H1 (cell line): ENCODE measurements around the gene GRAMD4. TPM values are rescaled to one million over a fixed set of nuclear protein-coding genes. Genes with fewer than 3 reads are reported as not detected.

Experiments
- CTCF ChIA-PET: fragments of 300-600 bp; sonication (Branson Sonifier 250); formaldehyde crosslinking; loops from one replicate; lab custom pipeline; 2021; ENCODE audit not compliant: partially characterized antibody; lab: Charles Lee
- POLR2A ChIA-PET: fragments of 300-600 bp; sonication (Branson Sonifier 250); formaldehyde crosslinking; loops from one replicate; lab custom pipeline; 2021; ENCODE audit warnings: inconsistent platforms; ENCODE audit not compliant: partially characterized antibody; lab: Charles Lee
- DNase-seq, 2 experiments: peaks; one replicate each; pipeline versions ENCODE4 v3.0.0 to v3.0.0-alpha.2; 2010 to 2022; ENCODE audit warnings: low spot score in 2 of 2, low read depth in 1 of 2, mixed read lengths in 1 of 2
- FAIRE-seq: peaks from 2 replicates; lab custom pipeline; 2011; peaks lifted over from hg19 to GRCh38; lab: Jason Lieb, UNC
- H2AFZ ChIP-seq: 2 replicates; pipeline ENCODE4 v1.8.1; 2012; ENCODE audit warnings: low read length, inconsistent platforms
- H2AK5ac ChIP-seq: 2 replicates; pipeline ENCODE4 v1.6.1; 2013; ENCODE audit warnings: low read depth, low read length
- H2BK120ac ChIP-seq: replicated peaks from 2 replicates; pipeline ENCODE3; 2013; ENCODE audit warnings: low read depth, low read length, inconsistent platforms
- H2BK12ac ChIP-seq: 2 replicates; pipeline ENCODE4 v1.6.1; 2013; ENCODE audit warnings: low read depth, low read length
- H2BK15ac ChIP-seq: 2 replicates; pipeline ENCODE4 v1.6.1; 2013; ENCODE audit warnings: low read length
- H2BK20ac ChIP-seq: 2 replicates; pipeline ENCODE4 v1.6.1; 2013; ENCODE audit warnings: low read length
- H2BK5ac ChIP-seq: 2 replicates; pipeline ENCODE4 v1.6.1; 2013; ENCODE audit warnings: low read depth, low read length
- H3K14ac ChIP-seq: 2 replicates; pipeline ENCODE4 v1.6.1; 2013; ENCODE audit warnings: inconsistent platforms; ENCODE audit not compliant: insufficient read length
- H3K18ac ChIP-seq: 2 replicates; pipeline ENCODE4 v1.6.1; 2013; ENCODE audit warnings: low read length; ENCODE audit errors: extremely low read depth
- H3K23ac ChIP-seq: 2 replicates; pipeline ENCODE4 v1.6.1; 2013; ENCODE audit warnings: inconsistent platforms; ENCODE audit not compliant: insufficient read length
- H3K23me2 ChIP-seq: 2 replicates; pipeline ENCODE4 v1.6.1; 2013; ENCODE audit warnings: low read depth, low read length
- H3K27ac ChIP-seq: 2 replicates; pipeline ENCODE4 v1.6.1; 2011; ENCODE audit warnings: low read depth, low read length, inconsistent platforms
- H3K27me3 ChIP-seq, 4 experiments: replicated peaks in 1 of 4; 1 replicate in 1 of 4; 2 replicates in 3 of 4; pipeline versions ENCODE4 v1.6.1 to v1.8.1; 2011 to 2013; ENCODE audit warnings: low read length in 3 of 4, mild to moderate bottlenecking in 3 of 4, inconsistent platforms in 2 of 4, mixed read lengths in 2 of 4, moderate library complexity in 1 of 4; ENCODE audit not compliant: control insufficient read depth in 3 of 4, insufficient read depth in 3 of 4; ENCODE audit errors: extremely low read depth in 1 of 4
- H3K36me3 ChIP-seq, 4 experiments: 2 replicates each; pipeline versions ENCODE4 v1.6.1 to v1.8.1; 2011 to 2013; ENCODE audit warnings: mild to moderate bottlenecking in 4 of 4, low read length in 3 of 4, moderate library complexity in 2 of 4, control low read depth in 1 of 4, inconsistent platforms in 1 of 4; ENCODE audit not compliant: insufficient read depth in 4 of 4, control insufficient read depth in 2 of 4
- H3K4ac ChIP-seq: replicated peaks from 2 replicates; pipeline ENCODE3; 2013; ENCODE audit warnings: low read length, low read depth, mixed read lengths, inconsistent platforms; ENCODE audit not compliant: insufficient read length
- H3K4me1 ChIP-seq, 4 experiments: replicated peaks in 1 of 4; 1 replicate in 1 of 4; 2 replicates in 3 of 4; pipeline versions ENCODE4 v1.6.1 to v1.8.1; 2011 to 2013; ENCODE audit warnings: low read length in 3 of 4, inconsistent platforms in 2 of 4, mixed read lengths in 1 of 4; ENCODE audit not compliant: insufficient read depth in 4 of 4, control insufficient read depth in 3 of 4
- H3K4me2 ChIP-seq, 2 experiments: 2 replicates each; pipeline versions ENCODE4 v1.6.1 to v1.8.1; 2011 to 2013; ENCODE audit warnings: low read depth in 2 of 2, low read length in 2 of 2, control low read depth in 1 of 2, inconsistent platforms in 1 of 2, mild to moderate bottlenecking in 1 of 2; ENCODE audit not compliant: insufficient read depth in 1 of 2
- H3K4me3 ChIP-seq, 4 experiments: fragments of 200-600, 300-600 bp in 1 of 4; sonication (generic), shearing (Covaris generic), sonication (Bioruptor Twin) in 1 of 4; 2 replicates each; pipeline versions ENCODE4 v1.5.1 to v1.8.1; 2011 to 2016; ENCODE audit warnings: low read length in 4 of 4, low read depth in 3 of 4, control low read depth in 2 of 4, inconsistent platforms in 2 of 4, mild to moderate bottlenecking in 2 of 4, mixed read lengths in 1 of 4, moderate library complexity in 1 of 4; ENCODE audit not compliant: insufficient read depth in 2 of 4; ENCODE audit errors: extremely low read depth in 1 of 4
- H3K56ac ChIP-seq: replicated peaks from 2 replicates; pipeline ENCODE3; 2013; ENCODE audit warnings: low read depth, mild to moderate bottlenecking, mixed read lengths, low read length, inconsistent platforms; ENCODE audit not compliant: insufficient read length
- H3K79me1 ChIP-seq: 2 replicates; pipeline ENCODE4 v1.6.1; 2013; ENCODE audit warnings: low read depth, low read length, control low read depth
- H3K79me2 ChIP-seq, 2 experiments: 2 replicates each; pipeline versions ENCODE4 v1.6.1 to v1.8.1; 2012 to 2013; ENCODE audit warnings: low read length in 2 of 2, mild to moderate bottlenecking in 2 of 2, inconsistent platforms in 1 of 2; ENCODE audit not compliant: insufficient read depth in 2 of 2, control insufficient read depth in 1 of 2
- H3K9ac ChIP-seq, 4 experiments: replicated peaks in 1 of 4; 1 replicate in 1 of 4; 2 replicates in 3 of 4; pipeline versions ENCODE4 v1.6.1 to v1.8.1; 2011 to 2013; ENCODE audit warnings: low read depth in 3 of 4, low read length in 3 of 4, control low read depth in 2 of 4, mild to moderate bottlenecking in 2 of 4, moderate library complexity in 2 of 4, inconsistent platforms in 1 of 4; ENCODE audit errors: extremely low read depth in 1 of 4
- H3K9me3 ChIP-seq, 2 experiments: 2 replicates each; pipeline versions ENCODE4 v1.6.1 to v1.8.1; 2012 to 2013; ENCODE audit warnings: mild to moderate bottlenecking in 2 of 2, moderate library complexity in 2 of 2, control low read depth in 1 of 2, inconsistent platforms in 1 of 2, low read depth in 1 of 2, low read length in 1 of 2, mixed read lengths in 1 of 2; ENCODE audit not compliant: insufficient read depth in 2 of 2
- H4K20me1 ChIP-seq, 2 experiments: replicated peaks in 1 of 2; 2 replicates each; pipeline versions ENCODE3 to v1.8.1; 2011 to 2013; ENCODE audit warnings: inconsistent platforms in 2 of 2, low read length in 2 of 2, mild to moderate bottlenecking in 1 of 2; ENCODE audit not compliant: insufficient read depth in 2 of 2, control insufficient read depth in 1 of 2
- H4K5ac ChIP-seq: 2 replicates; pipeline ENCODE4 v1.6.1; 2013; ENCODE audit warnings: low read length, low read depth, mixed read lengths, inconsistent platforms; ENCODE audit not compliant: insufficient read length
- H4K8ac ChIP-seq: 2 replicates; pipeline ENCODE4 v1.8.0; 2013; ENCODE audit warnings: mild to moderate bottlenecking, moderate library complexity, low read length, inconsistent platforms; ENCODE audit not compliant: insufficient read depth; ENCODE audit errors: extremely low read depth
- H4K91ac ChIP-seq: replicated peaks from 2 replicates; pipeline ENCODE3; 2013; ENCODE audit warnings: low read length, mixed read lengths, inconsistent platforms; ENCODE audit not compliant: insufficient read length
- CHD1 ChIP-seq: IDR thresholded peaks from 2 replicates; pipeline ENCODE4 v1.6.1; 2012; ENCODE audit warnings: low read depth, low read length, improper control_type of control experiment
- CTCF ChIP-seq, 3 experiments: IDR thresholded peaks; 1 replicate in 2 of 3; 2 replicates in 1 of 3; pipeline versions ENCODE4 v1.5.1 to v1.6.1; 2011; ENCODE audit warnings: low read length in 3 of 3, mild to moderate bottlenecking in 3 of 3, inconsistent platforms in 2 of 3, low read depth in 1 of 3, moderate library complexity in 1 of 3; ENCODE audit not compliant: insufficient read depth in 1 of 3; ENCODE audit errors: control extremely low read depth in 1 of 3
- POU5F1 ChIP-seq: IDR thresholded peaks from 2 replicates; pipeline ENCODE4 v1.6.1; 2011; ENCODE audit warnings: low read depth, mild to moderate bottlenecking, low read length, moderate library complexity
- RFX5 ChIP-seq: IDR thresholded peaks from 2 replicates; pipeline ENCODE4 v1.6.1; 2011; ENCODE audit warnings: low read depth, low read length, improper control_type of control experiment, borderline replicate concordance
- RNF2 ChIP-seq: fragments of 200-900, 300-1000 bp; sonication (generic); IDR thresholded peaks from 2 replicates; pipeline ENCODE4 v1.7.1; 2016; ENCODE audit warnings: borderline replicate concordance, low read depth, mild to moderate bottlenecking, antibody characterized with exemption, low read length; ENCODE audit not compliant: poor library complexity, severe bottlenecking; ENCODE audit errors: missing control alignments
- RXRA ChIP-seq: IDR thresholded peaks from 2 replicates; pipeline ENCODE4 v1.6.1; 2011; ENCODE audit warnings: low read depth, mild to moderate bottlenecking, low read length, moderate library complexity; ENCODE audit not compliant: insufficient read depth
- SP1 ChIP-seq: IDR thresholded peaks from 2 replicates; pipeline ENCODE4 v1.6.1; 2011; ENCODE audit warnings: low read depth, low read length
- SRF ChIP-seq: IDR thresholded peaks from 2 replicates; pipeline ENCODE4 v1.6.1; 2011; ENCODE audit warnings: mild to moderate bottlenecking, low read depth, low read length, moderate library complexity
- ZNF274 ChIP-seq: IDR thresholded peaks from 2 replicates; pipeline ENCODE4 v1.7.0; 2012; ENCODE audit warnings: low read length, borderline replicate concordance; ENCODE audit errors: extremely low read depth
- WGBS, 2 experiments: shearing (Covaris generic) in 1 of 2; methylation state at CpG; one replicate each; pipeline versions ENCODE4 v1.1.6 to v1.1.7; 2013 to 2015; ENCODE audit warnings: low lambda C conversion rate in 2 of 2, mixed read lengths in 2 of 2, inconsistent platforms in 1 of 2, low coverage in 1 of 2, missing lambda C conversion rate in 1 of 2; ENCODE audit not compliant: insufficient replicate concordance in 2 of 2, insufficient coverage in 1 of 2, insufficient read length in 1 of 2; ENCODE audit errors: extremely low coverage in 1 of 2, missing lambda C conversion rate in 1 of 2; 5-methylcytosine and 5-hydroxymethylcytosine counted together
- polyA plus RNA-seq, 7 experiments: library from polyadenylated mRNA; depleted of rRNA in 3 of 7; stranded (reverse) in 5 of 7; unstranded in 2 of 7; fragments of >200 nt in 5 of 7; fragments of 200-250 nt in 2 of 7; gene quantifications; 1 replicate in 5 of 7; 2 replicates in 1 of 7; 4 replicates in 1 of 7; pipeline versions ENCODE4 v1.2.1 to v1.2.3, GENCODE V29; 2011 to 2013; ENCODE audit warnings: missing spikeins in 2 of 7, mixed read lengths in 2 of 7
- total RNA-seq: library from RNA; stranded (reverse); fragmentation: NEBNext Ultra II Directional; extraction: Animal tissue kit (Norgen Biotek cat#: 25700); gene quantifications from 2 replicates; pipeline ENCODE4 v1.2.1, GENCODE V29; 2021

GRAMD4 gene
- total and polyA plus RNA-seq, 2 of the 8 experiments (the other 6 are each of a cell fraction or from before 2014, with no cell fraction given) = 7.9 to 25.6 TPM

- H3K14ac ChIP-seq = no peak overlapping the region
- H4K20me1 ChIP-seq = peaks cover 0 to 2% of the 10 kb centered on the region in 2 experiments
- peaks cover 0 to 5% of the 10 kb centered on the region in 2 experiments; a peak in 1 of 4 replicates for H3K79me2 ChIP-seq
- TF ChIP-seq SRF (no peak), POU5F1 (no peak), CTCF (IDR thresholded peaks at IDR 0.05; ENCODE audit: control extremely low read depth in 1 of 3, insufficient read depth in 1 of 3, low read depth in 1 of 3, low read length in 3 of 3) (no peak), RXRA (no peak), CHD1 (no peak), RNF2 (no peak), SP1 (no peak), ZNF274 (no peak), RFX5 (no peak)
These were observed 7.1 kb upstream of the GRAMD4 start for GRCh38 chr22:46612904-46613605.

More at GRCh38 chr22:46612904-46613605, 7.1 kb upstream of the GRAMD4 start:
- Histone ChIP-seq H3K4ac (no peak overlapping the region), H3K79me1 (0 out of 2 replicates have a peak, but pooled peaks cover 2% of the 10 kb centered on the region), H3K36me3 (no peaks in the 10 kb centered on the region), H3K56ac (no peak overlapping the region), H3K4me3 (no peak overlapping the region), H2BK5ac (0 out of 2 replicates have a peak overlapping the region, but pooled peaks have one; percentile 54), H3K9ac (no peak overlapping the region), H3K9me3 (no peaks in the 10 kb centered on the region; a peak in 1 of 4 replicates), H2AK5ac (no peak overlapping the region), H3K23ac (no peak overlapping the region), H3K4me1 (peaks cover 0 to 15% (median 3%) of the 10 kb centered on the region in 4 experiments; a peak in 4 of 7 replicates), H3K23me2 (no peaks in the 10 kb centered on the region), H4K91ac (no peak overlapping the region), H2BK120ac (no peak overlapping the region), H3K27ac (no peak overlapping the region), H3K4me2 (no peak overlapping the region), H2BK12ac (no peak overlapping the region), H2BK15ac (no peak overlapping the region), H3K27me3 (no peaks in the 10 kb centered on the region), H4K8ac (peak overlapping the region; percentile 9; the same call in 1 of the 2 replicates), H4K5ac (no peak overlapping the region), H2BK20ac (no peak overlapping the region), H3K18ac (no peak overlapping the region), H2AFZ (no peak overlapping the region)
- ChIA-PET POLR2A (interaction anchor here (0.8 kb wide), 1 partner anchor 10 kb away, joined by 3 read pairs; no protein-coding TSS in a partner anchor), CTCF (interaction anchor here (0.5 to 3.2 kb wide), 5 partner anchors 10 to 491 kb away, joined by 3 to 10 read pairs (median 3); no protein-coding TSS in a partner anchor)
- FAIRE-seq (no peak), DNase-seq (no peak)
- 86% methylated on average over 23 of the region's 23 CpGs; no CpG with 5 or more reads in 1 of the 2 experiments for WGBS, 2 experiments
